Fibroblast of upper back skin (primary cell): ENCODE data around the gene AMIGO3.
"Not testable (repeated sequence)": the region's sequence is repeated elsewhere in the genome, so short reads cannot be mapped to it uniquely, and the experiment has no call there.

Source experiments
- DNase-seq: peaks from one replicate; pipeline ENCODE4 v3.0.0-alpha.2; 2013

AMIGO3 gene

GRCh38 chr3:49686769-49687423 is 32.6 kb downstream of the AMIGO3 start:
- peak; percentile 34 for DNase-seq

GRCh38 chr3:49686346-49686745 is 33.1 kb downstream of the AMIGO3 start:
- not testable (repeated sequence) for DNase-seq

- not testable (repeated sequence) for DNase-seq
Measured at GRCh38 chr3:49685846-49686245, 33.6 kb downstream of the AMIGO3 start.

DNA sequence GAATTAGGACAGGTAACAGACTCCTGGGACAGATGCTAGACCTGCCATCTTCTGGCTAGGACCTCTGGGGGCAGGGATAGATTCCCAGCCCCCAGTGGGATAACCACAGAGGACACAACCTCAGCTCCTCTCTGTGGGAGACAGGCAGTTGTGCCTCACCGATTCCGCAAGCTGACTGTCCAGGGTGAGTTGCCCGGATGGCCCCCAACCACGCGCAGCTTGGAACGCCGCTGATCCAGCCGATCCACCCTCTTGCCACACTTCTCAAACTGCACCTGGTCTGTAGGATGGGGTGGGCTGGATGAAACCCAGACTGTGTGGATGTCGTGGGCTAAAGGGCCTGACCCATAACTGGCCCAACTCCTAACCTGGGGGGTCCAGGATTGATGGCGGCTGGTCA is 34.4 kb downstream of the AMIGO3 start:
- not testable (repeated sequence) for DNase-seq

- not testable (repeated sequence) for DNase-seq
Measured at GRCh38 chr3:49684453-49684852, 35.0 kb downstream of the AMIGO3 start.

DNA sequence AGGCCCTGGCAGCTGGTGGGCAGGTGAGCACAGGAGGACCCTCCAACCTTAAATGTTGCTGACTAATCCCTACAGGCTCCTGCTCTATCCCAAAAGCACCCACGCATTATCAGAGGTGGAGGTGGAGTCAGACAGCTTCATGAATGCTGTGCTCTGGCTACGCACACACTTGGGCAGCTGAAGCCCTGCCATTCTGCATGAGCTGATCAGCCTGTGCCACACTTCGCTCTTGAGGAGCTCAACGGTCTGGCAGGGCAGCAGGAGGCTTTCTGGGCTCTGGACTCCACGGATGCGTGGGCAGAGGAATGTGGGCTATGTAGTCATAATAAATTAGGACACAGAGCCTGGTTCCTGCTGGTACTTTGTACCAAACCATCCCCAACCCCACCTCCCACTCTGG is 36.3 kb downstream of the AMIGO3 start:
- no peak for DNase-seq

DNA sequence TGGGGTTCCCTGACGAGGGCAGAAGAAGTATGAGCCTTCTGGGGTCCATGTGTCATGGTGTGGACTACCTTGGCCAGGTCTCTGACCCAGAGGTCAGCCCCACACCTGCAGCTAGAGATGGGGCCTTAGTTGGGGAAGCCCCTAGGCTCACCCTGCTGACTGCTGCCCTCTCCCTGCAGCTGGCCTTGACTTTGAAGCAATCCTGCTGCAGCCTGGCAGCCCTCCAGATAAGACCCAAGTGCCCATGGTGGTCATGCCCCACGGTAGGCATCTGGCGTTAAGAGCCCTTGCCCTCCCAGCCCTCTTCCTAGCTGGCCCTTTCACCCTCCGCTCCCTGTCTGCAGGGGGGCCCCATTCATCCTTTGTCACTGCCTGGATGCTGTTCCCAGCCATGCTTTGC is 37.9 kb downstream of the AMIGO3 start:
- no peak for DNase-seq

GRCh38 chr3:49681232-49681522 is 38.3 kb downstream of the AMIGO3 start:
- DNase-seq, result no peak

- no peak for DNase-seq
Measured at GRCh38 chr3:49680493-49681231, 38.8 kb downstream of the AMIGO3 start.

DNA sequence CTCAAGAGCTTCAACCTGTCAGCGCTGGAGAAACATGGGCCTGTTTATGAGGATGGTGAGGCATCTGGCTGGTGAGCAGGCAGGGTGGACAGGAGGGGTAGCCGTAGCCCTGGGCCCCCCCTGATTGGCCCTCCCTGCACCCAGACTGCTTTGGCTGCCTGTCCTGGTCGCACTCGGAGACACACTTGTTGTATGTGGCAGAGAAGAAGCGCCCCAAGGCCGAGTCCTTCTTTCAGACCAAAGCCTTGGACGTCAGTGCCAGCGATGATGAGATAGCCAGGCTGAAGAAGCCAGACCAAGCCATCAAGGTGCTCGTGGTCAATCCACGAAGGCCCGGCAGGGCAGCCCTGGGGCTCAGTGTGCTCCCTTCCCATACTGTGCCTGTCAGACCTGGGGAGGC is 43.6 kb downstream of the AMIGO3 start:
- no peak for DNase-seq

DNA sequence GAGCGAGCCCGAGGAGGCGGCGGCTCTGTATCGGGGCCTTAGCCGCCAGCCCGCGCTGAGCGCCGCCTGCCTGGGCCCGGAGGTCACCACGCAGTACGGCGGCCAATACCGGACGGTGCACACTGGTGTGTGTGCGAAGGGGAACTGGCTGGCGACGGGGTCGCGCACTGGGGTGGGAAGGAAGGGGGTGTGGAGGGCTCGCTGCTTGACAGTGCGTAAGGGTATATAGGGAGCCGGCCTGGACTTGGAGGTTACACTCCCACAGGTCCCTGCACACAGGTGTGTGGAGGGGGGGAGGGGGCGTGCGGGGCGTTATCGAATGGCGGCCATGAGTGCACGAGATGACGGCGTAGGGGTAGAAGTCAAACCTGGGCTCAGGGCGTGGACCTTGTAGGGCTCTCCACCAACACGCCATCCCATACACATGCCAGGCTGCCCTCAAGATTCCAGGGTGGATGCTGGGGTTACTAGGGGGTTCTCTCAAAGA is 44.9 kb downstream of the AMIGO3 start:
- DNase-seq, result no peak

GRCh38 chr3:49673715-49674496 is 45.6 kb downstream of the AMIGO3 start, which contains the start of gene APEH:
Gene APEH, plus strand, starts transcription at chr3:49674351. Its CDS starts 51 bp downstream, at chr3:49674402.
- DNase-seq, result peak; percentile 98

GRCh38 chr3:49673121-49673714 is 46.3 kb downstream of the AMIGO3 start:
- no peak for DNase-seq

DNA sequence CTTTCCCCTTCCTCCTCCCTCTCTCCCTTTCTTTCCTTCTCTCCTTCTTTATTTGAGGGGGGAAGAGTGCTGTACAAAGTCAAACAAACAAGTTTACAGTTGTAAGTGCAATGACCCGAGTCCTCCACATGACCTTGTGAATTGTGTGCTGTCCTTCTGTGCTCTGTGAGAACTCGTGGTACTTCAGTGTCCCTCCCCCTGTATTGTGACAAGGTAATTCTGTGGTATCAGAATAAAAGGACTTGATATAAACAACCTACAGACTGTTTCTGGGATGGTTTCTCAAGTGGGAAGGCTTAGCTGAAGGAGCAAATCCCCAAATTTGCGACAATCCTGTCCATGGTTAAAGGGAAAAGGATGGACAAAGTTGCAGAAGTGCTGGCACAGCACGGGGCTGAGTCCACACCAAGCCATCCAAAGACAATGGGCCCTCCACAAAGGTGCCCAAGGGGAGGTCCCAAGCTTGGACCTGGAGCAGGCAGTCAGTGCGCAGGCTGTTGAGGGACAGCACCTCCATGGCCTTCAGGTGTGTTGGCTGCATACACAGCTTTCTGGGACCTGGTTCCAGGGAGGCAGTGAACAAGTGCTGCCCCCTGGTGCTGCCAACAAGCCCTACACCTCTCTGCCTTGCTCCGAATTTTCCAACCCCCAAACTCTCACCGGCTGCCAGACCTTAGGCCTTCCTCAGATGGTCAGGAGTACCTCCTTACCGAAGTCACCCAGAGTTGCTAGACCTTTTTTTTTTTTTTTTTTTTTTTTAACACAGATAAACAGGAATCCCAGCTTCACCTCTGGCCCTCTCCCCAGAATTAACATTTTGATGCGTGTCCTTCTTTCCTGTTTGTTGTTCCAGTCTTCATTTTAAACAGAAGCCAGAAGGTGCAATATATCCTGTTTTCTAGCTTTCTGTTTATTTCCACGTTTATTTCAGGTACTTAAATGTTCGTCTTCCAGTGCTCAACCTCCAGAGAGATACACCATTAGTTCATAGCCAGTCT is 47.9 kb downstream of the AMIGO3 start:
- DNase-seq, result peak; percentile 57

GRCh38 chr3:49670940-49671290 is 48.6 kb downstream of the AMIGO3 start:
- DNase-seq, result no peak

DNA sequence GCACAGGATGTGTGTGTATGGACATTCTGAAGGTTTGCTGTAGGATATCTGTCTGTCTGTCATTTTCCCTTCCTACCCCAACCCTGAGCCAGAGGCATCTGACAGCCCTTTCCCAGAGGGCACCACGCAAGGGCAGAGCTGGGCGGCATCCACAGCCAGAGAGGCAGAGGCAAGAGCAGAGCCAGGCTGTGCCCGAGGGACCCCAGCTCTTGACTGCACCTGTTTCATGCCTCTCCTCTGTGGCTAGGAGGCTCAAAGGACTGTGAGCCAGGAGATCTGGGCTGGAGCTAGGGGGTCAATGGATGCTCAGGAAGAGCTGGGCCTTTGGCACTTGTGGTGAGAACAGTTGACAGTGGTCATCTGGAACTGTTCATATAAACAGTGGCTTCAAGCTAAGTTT is 50.1 kb downstream of the AMIGO3 start:
- no peak for DNase-seq

DNA sequence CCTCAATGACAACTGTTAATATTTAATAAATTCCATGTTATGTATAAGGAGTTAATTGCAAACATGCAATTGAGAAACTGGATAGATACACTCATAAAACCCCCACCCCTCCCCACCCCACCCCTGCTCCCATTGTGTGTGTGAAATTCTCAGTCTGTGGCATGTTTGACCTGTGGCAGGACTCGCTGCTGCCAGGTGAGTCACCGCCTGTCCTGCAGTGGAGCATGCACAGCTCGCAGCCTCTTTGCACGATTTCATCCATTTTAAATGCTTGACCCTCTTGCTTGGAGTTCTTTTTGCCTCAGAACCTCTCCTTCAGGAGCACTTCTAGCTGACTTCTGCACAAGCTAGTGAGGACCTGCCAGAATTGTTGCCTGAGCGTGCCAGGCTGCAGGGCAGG is 50.6 kb downstream of the AMIGO3 start:
- peak; percentile 17 for DNase-seq

DNA sequence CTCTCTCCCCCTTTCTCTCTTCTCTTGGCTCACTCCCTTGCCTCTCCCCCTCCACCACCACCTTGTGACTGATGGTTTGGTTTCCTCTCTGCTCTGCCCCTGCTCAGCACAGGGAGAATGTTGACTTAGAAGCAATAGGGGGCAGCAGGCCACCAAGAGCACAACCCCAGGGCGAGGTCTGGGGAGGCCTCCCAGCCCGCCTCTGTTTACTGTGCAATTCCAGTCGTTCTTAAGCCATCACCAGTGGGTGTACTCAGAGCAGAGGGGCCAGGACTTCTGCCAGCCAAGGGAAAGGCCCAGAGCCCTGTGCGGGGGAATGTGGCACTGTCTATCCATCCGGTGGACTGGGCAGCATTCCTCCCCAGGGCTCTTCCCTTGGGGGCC is 51.1 kb downstream of the AMIGO3 start:
- DNase-seq, result no peak

- DNase-seq, result no peak
Measured at GRCh38 chr3:49667701-49668413, 51.6 kb downstream of the AMIGO3 start.
